AG09319 (cell line): ENCODE measurements around the gene FOXJ1.

Experiments used
- DNase-seq: peaks from one replicate; pipeline ENCODE4 v3.0.0-alpha.2; 2010; ENCODE audit warnings: low read depth; ENCODE audit errors: extremely low read depth
- TF ChIP-seq, protein P1 (sequence below): IDR thresholded peaks from 2 replicates; pipeline ENCODE4 v1.5.1; 2011; ENCODE audit warnings: low read depth, mild to moderate bottlenecking, inconsistent platforms, low read length, moderate library complexity

The FOXJ1 gene

DNA sequence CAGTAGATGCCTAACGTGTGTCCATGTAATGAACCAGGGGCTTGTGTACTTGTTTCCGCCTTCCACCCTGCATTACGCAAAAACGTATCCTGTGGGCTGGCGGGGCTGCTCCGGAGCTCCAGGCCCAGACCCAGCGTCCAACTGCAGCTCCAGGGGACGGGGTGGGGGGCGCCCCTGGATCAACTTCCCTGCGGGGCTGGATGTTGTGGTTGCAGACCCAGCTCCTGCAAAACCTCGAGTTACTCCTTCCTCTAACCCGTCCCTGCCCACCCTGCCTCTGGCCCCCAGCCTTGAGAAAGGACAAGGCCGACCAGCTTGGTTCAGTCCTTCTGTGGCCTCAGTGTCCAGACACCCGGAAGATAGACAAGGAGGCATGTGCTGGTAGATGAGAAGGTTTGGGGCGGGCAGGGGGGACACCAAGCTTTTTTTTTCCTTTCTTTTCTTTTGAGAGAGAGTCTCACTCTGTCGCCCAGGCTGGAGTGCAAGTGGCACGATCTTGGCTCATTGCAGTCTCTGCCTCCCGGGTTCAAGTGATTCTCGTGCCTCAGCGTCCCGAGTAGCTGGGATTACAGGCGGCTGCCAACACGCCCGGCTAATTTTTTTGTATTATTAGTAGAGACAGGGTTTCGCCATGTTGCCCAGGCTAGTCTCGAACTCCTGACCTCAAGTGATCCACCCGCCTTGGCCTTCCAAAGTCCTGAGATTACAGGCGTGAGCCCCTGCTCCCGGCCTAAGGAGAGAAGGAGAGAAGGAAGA lies 36.7 kb downstream of the FOXJ1 start:
- no peak for DNase-seq
- TF ChIP-seq, protein P1, sequence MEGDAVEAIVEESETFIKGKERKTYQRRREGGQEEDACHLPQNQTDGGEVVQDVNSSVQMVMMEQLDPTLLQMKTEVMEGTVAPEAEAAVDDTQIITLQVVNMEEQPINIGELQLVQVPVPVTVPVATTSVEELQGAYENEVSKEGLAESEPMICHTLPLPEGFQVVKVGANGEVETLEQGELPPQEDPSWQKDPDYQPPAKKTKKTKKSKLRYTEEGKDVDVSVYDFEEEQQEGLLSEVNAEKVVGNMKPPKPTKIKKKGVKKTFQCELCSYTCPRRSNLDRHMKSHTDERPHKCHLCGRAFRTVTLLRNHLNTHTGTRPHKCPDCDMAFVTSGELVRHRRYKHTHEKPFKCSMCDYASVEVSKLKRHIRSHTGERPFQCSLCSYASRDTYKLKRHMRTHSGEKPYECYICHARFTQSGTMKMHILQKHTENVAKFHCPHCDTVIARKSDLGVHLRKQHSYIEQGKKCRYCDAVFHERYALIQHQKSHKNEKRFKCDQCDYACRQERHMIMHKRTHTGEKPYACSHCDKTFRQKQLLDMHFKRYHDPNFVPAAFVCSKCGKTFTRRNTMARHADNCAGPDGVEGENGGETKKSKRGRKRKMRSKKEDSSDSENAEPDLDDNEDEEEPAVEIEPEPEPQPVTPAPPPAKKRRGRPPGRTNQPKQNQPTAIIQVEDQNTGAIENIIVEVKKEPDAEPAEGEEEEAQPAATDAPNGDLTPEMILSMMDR, result no peak

DNA sequence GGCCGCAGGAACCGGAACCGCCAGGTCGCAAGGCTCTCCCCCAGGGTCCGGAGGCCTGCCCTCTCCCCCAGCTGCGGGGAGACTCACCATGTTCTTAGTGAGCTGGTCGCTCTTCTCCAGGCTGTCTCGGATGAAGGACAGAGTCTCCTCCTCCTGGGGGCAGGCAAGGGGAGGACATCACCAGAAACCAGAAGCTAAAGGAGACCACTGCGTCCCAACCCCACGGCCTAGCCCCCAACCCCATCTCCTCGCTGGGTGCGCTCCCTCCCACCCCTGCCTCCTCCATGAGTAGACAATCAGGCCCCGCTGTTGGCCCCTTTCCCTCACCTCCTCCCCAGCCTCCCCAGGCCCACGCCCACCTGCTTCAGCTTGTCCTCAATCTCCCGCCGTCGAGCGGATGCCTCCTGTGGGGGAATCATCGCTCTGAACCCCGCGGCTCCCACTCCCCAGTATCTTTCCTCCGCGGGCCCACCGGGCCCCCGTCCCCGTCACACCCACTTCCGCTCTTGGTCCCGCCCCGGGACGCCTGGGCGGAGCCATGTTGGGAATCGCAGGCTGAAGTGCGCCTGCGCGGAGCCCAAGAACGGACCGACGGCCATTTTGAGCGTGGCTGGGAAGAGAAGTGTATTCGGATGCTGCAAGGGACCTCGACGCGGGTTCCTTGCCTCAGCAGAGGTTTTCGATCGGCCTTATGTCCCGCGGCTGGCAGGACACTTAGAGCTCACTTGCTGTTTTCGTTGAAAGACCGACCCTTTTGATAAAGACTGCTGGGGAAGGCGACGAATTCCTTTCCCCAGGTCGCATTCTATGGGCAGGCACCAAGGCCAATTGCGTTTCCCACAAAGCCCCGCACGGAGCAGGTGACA lies 37.5 kb downstream of the FOXJ1 start, which contains the start of gene EXOC7:
Gene EXOC7 (minus strand): TSS at position 514 of the 866 bp plus-strand sequence. CDS start 95 bp downstream, at position 419.
- TF ChIP-seq, protein P1, result no peak; the same call in 1 of the 2 replicates
- DNase-seq, result peak; percentile 77

DNA sequence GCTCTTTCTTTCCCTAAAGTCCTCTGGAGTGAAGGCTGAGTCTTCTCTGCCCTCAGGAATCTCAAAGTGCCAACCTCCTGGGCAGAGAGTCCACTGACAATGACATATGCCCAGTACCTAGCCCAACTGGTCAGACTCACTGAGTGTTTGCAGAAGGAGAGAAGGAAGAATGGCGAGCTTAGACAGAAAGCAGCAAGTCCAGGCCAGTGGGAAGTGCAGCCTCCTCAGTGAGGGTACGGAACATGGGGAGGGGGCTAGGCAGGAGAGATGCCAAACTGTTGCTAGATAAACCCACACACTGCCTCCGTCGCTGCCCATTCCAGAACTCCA lies 38.1 kb downstream of the FOXJ1 start:
- no peak for DNase-seq
- TF ChIP-seq, protein P1, result no peak

- TF ChIP-seq, protein P1, result no peak
- DNase-seq, result no peak
Measured at GRCh38 chr17:76097716-76098295, 43.2 kb downstream of the FOXJ1 start.

DNA sequence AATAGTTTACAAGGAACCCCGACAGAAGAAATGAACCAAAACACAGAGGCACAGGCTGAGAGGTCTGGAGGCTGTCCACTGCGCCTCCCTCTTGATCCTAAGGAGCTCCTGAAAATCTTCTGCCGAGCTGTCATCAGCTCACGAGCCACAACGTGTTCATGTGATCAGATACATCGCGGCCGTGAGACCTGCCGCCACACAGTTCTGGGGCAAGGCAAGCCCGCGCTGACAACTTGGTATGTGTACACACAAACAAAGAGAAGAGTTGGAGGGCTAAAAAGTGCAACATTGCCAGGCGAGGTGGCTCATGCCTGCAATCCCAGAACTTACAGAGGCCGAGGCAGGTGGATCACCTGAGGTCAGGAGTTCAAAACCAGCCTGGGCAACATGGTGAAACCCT lies 45.1 kb downstream of the FOXJ1 start:
- TF ChIP-seq, protein P1, result no peak
- no peak for DNase-seq

DNA sequence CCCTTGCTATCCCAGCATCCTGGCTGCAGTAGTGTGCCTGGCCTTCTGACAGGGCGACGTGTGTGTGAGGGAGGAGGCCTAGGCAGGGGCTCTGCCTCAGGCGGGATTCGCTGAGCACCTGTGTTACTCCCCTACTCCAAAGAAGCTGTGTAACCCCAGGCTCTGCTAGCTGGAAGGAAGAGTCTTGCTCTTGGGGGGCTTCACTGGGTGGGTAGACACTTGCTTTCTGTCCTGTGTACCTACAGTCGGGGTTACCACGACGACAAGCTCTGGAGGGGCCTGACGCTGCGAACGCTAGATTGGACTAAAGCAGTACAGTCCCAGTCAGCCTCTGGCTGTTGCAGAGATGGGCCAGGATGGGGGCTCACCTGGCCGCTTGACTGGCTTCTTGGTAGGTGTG lies 47.0 kb downstream of the FOXJ1 start:
- TF ChIP-seq, protein P1, result no peak
- no peak for DNase-seq
